ENCODE measurements around the gene SEPTIN1. TPM values are rescaled to one million over a fixed set of nuclear protein-coding genes. Genes with fewer than 3 reads are reported as not detected.

The SEPTIN1 gene
- total RNA-seq, 4 donors from 2014 or later = 0.86 to 2.5 (median 1.4) TPM

- 90% methylated on average over 21 of the region's 28 CpGs for WGBS
- Histone ChIP-seq H3K4me3 (no peak overlapping the region), H3K27ac (replicated peaks in 1 of 4) (no peak overlapping the region), H3K9me3 (no peaks in the 10 kb centered on the region), H3K36me3 (peaks cover 13 to 75% (median 65%) of the 10 kb centered on the region in 4 donors), H3K4me1 (peaks cover 10 to 25% (median 20%) of the 10 kb centered on the region in 4 donors), H3K27me3 (no peaks in the 10 kb centered on the region)
- intact Hi-C loops (cut with DNase I) = loop anchor here (10.0 kb wide), 1 partner anchor 46 kb away; the partner anchor contains the start of gene ZNF771
- TF ChIP-seq POLR2A (IDR thresholded peaks at IDR 0.05; ENCODE audit: low read depth) = no peak
- TF ChIP-seq EP300 (IDR thresholded peaks at IDR 0.05) = no peak
- no peak for TF ChIP-seq POLR2AphosphoS5 (IDR thresholded peaks at IDR 0.05)
- DNase-seq (ENCODE audit: extremely low spot score) = no peak
These were observed 23.1 kb downstream of the SEPTIN1 start for GRCh38 chr16:30358990-30359870.

DNA sequence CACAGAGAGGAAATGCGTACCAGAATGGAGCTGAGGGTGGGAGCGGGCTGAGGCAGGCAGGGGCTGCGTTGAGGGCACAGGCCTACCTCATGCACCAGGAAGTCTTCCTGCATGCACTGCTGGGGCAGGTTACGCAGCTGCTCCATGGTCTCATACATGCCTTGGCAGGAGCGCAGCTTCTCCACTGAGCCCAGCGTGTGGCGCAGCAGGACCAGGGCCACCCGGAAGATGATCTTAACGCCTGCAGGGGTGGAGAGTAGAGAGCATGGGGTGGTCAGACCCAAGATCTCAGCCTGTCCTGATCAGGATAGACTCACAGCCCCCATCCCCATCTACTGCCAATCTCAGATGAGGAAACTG is 23.8 kb downstream of the SEPTIN1 start:
- DNase-seq (ENCODE audit: extremely low spot score) = no peak
- intact Hi-C loops (cut with DNase I) = loop anchor here (10.0 kb wide), 1 partner anchor 46 kb away; the partner anchor contains the start of gene ZNF771
- Histone ChIP-seq H3K36me3 (peaks cover 10 to 72% (median 65%) of the 10 kb centered on the region in 4 donors), H3K27me3 (no peaks in the 10 kb centered on the region), H3K4me3 (no peak overlapping the region), H3K27ac (replicated peaks in 1 of 4) (no peak overlapping the region), H3K9me3 (no peaks in the 10 kb centered on the region), H3K4me1 (peaks cover 16 to 32% (median 27%) of the 10 kb centered on the region in 4 donors)
- WGBS = 87% methylated on average over 8 of the region's 9 CpGs
- TF ChIP-seq EP300 (IDR thresholded peaks at IDR 0.05) = no peak
- TF ChIP-seq CTCF (IDR thresholded peaks at IDR 0.05) = no peak
- TF ChIP-seq POLR2AphosphoS5 (IDR thresholded peaks at IDR 0.05) = no peak
- TF ChIP-seq POLR2A (IDR thresholded peaks at IDR 0.05; ENCODE audit: low read depth) = no peak

DNA sequence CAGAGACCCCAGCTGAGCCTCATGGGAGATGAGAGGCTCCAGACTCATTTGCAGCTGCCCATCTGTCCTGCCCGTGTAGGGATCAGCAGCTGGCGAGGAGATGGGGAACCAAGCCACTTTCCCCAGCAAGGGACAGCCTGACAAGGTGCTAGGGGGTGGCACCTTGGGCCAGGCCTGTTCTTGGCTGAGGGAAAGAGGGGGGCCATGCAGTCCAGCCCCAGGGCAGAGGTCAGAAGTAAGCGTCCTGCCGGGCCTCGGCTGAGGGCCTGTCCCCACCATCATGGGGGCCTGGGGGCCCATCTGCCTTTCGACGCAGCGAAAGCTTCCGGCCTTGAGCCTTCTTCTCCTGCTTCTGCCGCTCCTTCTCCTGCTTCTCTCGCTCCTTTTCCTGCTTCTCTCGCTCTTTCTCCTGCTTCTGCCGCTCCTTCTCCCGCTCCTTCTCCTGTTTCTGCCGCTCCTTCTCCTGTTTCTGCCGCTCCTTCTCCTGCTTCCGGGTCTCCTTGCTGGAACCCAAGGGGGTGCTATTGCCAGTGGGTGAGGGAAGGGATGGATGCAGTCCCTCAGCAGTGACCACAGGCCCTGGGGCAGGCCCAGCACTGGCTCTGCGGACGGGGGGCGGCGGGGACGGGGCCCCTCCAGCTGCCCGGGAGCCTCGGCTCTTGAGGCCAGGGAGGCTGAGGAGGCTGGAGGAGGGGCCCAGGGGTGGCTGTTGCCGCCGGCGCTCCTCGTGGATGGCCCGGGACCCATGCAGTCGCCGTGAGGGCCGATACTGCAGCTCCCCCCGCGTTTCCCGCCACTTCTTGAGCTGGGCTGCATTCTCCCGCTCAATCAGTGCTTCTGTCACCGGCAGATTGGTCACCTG is 24.4 kb downstream of the SEPTIN1 start:
- DNase-seq (ENCODE audit: extremely low spot score) = no peak
- peaks cover 21 to 38% (median 33%) of the 10 kb centered on the region in 4 donors for H3K4me1 ChIP-seq
- H3K27me3 ChIP-seq = no peaks in the 10 kb centered on the region
- no peaks in the 10 kb centered on the region for H3K9me3 ChIP-seq
- no peak overlapping the region for H3K4me3 ChIP-seq
- peaks cover 14 to 73% (median 67%) of the 10 kb centered on the region in 4 donors for H3K36me3 ChIP-seq
- intact Hi-C loops (cut with DNase I) = loop anchor here (10.0 kb wide), 1 partner anchor 47 kb away; the partner anchor contains the start of gene ZNF771
- TF ChIP-seq EP300 (IDR thresholded peaks at IDR 0.05) (no peak), POLR2A (IDR thresholded peaks at IDR 0.05; ENCODE audit: low read depth) (no peak), CTCF (IDR thresholded peaks at IDR 0.05) (no peak), POLR2AphosphoS5 (IDR thresholded peaks at IDR 0.05) (no peak)
- WGBS = 80% methylated on average over 29 of the region's 37 CpGs
- H3K27ac ChIP-seq (replicated peaks in 1 of 4) = peak overlapping the region in 1 of 4 donors; percentile 99

GRCh38 chr16:30357085-30357714 is 25.2 kb downstream of the SEPTIN1 start:
- intact Hi-C loops (cut with DNase I) = loop anchor here (10.0 kb wide), 1 partner anchor 48 kb away; the partner anchor contains the start of gene ZNF771
- H3K4me3 ChIP-seq = no peak overlapping the region
- H3K36me3 ChIP-seq = peaks cover 14 to 73% (median 67%) of the 10 kb centered on the region in 4 donors
- DNase-seq (ENCODE audit: extremely low spot score) = no peak
- 69% methylated on average over 5 of the region's 5 CpGs for WGBS
- peaks cover 29 to 46% (median 41%) of the 10 kb centered on the region in 4 donors for H3K4me1 ChIP-seq
- no peak for TF ChIP-seq POLR2AphosphoS5 (IDR thresholded peaks at IDR 0.05)
- TF ChIP-seq POLR2A (IDR thresholded peaks at IDR 0.05; ENCODE audit: low read depth) = no peak
- no peak for TF ChIP-seq CTCF (IDR thresholded peaks at IDR 0.05)
- no peak for TF ChIP-seq EP300 (IDR thresholded peaks at IDR 0.05)
- H3K27ac ChIP-seq (replicated peaks in 1 of 4) = peak overlapping the region; percentile 34 to 99 (median 92)
- H3K9me3 ChIP-seq = no peaks in the 10 kb centered on the region
- H3K27me3 ChIP-seq = no peaks in the 10 kb centered on the region

Data from esophagus muscularis mucosa (tissue), 4 donors.